Measurements from ENCODE around the gene RNF146.

The RNF146 gene

DNA sequence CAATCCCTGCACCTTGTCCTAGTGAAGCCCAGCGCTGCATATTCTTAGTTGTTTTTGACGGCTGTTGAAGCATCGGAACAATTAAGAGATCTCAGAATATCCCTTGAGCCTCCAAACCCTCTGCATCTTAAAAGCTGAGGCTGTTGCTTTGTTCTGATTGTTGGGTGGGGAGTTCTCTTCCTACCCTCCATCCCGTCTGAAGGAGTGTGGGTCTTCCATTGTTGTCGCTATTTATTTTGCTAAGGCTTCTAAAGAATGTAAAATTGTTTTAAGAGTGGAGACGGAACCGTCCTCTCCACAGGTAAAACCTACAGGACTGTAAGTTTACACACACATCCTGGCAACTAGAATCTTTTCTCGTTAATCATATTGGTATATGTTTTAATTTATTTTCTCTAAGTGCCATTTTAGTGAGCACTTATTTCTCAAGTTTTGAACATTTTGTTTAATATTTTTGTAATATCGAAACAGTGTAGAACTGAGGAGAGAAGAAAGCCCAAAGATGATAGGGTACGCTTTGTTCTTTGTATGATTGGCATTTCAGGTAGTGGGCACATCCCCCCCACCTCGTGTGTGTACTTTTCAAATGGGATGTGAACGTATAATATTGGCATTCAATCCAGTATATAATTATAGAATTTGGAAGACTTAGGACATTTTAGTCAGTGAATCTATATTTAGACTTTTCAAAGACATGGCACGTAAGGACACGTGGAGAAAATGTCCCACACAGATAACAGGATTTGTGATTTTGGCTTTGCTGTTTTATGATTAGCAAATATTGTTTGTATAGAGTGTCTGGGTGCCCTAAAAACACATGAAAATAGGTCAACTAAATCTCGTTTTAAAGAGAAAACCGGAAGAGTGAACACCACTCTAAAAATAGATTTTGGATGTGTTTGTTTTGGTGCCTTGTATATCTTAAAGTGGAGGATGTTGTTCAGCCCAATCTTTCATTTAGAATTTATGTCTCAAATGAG, 1.3 kb downstream of the RNF146 start:
- DNase-seq (ENCODE audit: extremely low read depth, low read depth) = no peak
- TF ChIP-seq, protein P1, sequence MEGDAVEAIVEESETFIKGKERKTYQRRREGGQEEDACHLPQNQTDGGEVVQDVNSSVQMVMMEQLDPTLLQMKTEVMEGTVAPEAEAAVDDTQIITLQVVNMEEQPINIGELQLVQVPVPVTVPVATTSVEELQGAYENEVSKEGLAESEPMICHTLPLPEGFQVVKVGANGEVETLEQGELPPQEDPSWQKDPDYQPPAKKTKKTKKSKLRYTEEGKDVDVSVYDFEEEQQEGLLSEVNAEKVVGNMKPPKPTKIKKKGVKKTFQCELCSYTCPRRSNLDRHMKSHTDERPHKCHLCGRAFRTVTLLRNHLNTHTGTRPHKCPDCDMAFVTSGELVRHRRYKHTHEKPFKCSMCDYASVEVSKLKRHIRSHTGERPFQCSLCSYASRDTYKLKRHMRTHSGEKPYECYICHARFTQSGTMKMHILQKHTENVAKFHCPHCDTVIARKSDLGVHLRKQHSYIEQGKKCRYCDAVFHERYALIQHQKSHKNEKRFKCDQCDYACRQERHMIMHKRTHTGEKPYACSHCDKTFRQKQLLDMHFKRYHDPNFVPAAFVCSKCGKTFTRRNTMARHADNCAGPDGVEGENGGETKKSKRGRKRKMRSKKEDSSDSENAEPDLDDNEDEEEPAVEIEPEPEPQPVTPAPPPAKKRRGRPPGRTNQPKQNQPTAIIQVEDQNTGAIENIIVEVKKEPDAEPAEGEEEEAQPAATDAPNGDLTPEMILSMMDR (IDR thresholded peaks at IDR 0.05; ENCODE audit: low read depth, low read length) = no peak

DNA sequence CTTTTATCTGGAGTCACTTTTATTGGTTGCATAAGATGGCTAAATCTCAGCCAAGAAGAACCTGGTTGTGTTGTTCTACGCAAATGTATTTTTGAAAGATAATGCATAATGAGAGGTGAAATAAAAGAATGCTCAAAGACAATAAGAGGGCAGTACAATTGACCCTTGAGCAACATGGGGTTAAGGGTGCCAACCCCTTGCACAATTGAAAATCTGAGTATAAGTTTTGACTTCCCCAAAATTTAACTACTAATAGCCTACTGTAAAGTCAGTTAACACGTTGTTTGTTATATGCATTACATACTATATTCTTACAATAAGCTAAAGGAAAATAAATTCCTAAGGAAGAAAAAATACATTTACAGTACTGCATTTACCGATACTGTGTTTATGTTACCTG, 5.9 kb downstream of the RNF146 start:
- no peak for DNase-seq (ENCODE audit: extremely low read depth, low read depth)
- TF ChIP-seq, protein P1 (IDR thresholded peaks at IDR 0.05; ENCODE audit: low read depth, low read length) = no peak

DNA sequence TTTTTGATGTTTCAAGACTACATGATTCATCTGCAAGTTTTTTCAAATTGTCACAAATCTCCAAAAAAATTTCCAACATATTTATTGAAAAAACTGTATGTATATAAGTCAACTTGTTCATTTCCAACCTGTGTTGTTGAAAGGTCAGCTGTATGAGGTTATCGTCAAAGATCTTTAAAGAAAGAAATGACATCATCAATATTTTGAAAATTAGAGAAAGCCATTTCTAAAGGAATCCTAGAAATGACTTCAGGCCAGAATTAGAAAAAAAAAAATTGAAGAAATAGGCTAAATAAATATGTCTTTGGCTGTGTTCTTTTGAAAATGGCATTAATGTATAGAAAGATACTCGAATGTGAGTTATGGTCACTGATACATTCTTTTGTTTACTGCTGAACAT, 6.8 kb downstream of the RNF146 start:
- no peak for DNase-seq (ENCODE audit: extremely low read depth, low read depth)
- TF ChIP-seq, protein P1 (IDR thresholded peaks at IDR 0.05; ENCODE audit: low read depth, low read length) = no peak

DNA sequence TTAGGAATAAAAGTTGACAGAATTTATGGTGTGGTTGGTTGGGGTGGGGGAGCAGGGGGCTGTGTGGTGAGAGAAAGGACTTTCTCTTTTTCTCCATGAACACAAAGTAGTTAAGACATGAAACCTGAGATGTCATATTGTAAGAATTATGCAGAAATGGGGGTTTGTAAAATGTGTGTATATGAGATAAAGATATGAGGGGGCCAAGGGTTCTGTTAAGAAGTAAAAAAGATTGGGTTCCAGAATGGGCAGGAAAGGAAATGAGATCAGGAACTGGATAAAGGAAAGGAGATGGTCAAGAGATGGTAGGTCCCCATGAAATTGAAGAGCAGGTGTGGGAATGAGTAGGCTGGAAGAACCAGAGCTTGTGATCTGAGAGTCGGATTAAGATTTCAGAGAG, 9.7 kb downstream of the RNF146 start:
- TF ChIP-seq, protein P1 (IDR thresholded peaks at IDR 0.05; ENCODE audit: low read depth, low read length) = no peak
- no peak for DNase-seq (ENCODE audit: extremely low read depth, low read depth)

- no peak for DNase-seq (ENCODE audit: extremely low read depth, low read depth)
- TF ChIP-seq, protein P1 (IDR thresholded peaks at IDR 0.05; ENCODE audit: low read depth, low read length) = no peak
Observed at GRCh38 chr6:127277878-127278843, 11.5 kb downstream of the RNF146 start.

GRCh38 chr6:127279815-127280214, 13.2 kb downstream of the RNF146 start:
- TF ChIP-seq, protein P1 (IDR thresholded peaks at IDR 0.05; ENCODE audit: low read depth, low read length) = no peak
- DNase-seq (ENCODE audit: extremely low read depth, low read depth) = no peak

Measured in AG09319 (cell line).